Skin epidermis (tissue), 12 donors: Measurements from ENCODE around the gene ZNF468.
"Not testable (repeated sequence)": the region's sequence is repeated elsewhere in the genome, so short reads cannot be mapped to it uniquely, and the experiment has no call there.

Experiments used
- H3K27ac ChIP-seq, 21 experiments: fragments of 200-600 bp; sonication (generic) in 11 of 21; one replicate each; pipeline ENCODE4 v1.5.0; 2020; ENCODE audit warnings: mild to moderate bottlenecking in 3 of 21, inconsistent platforms in 2 of 21, moderate library complexity in 2 of 21
- H3K4me3 ChIP-seq, 7 experiments: fragments of 200-600 bp; sonication (generic) in 2 of 7; one replicate each; pipeline ENCODE4 v1.5.0; 2020; ENCODE audit warnings: inconsistent platforms in 2 of 7, mild to moderate bottlenecking in 2 of 7, moderate library complexity in 1 of 7

ZNF468 gene

GRCh38 chr19:52857378-52858191 is at the start of gene ZNF468:
TSS of gene ZNF468 (minus strand) at chr19:52857619. CDS start at chr19:52854272, 3,347 bp downstream.
- Histone ChIP-seq H3K27ac (peak within 1 kb of the TSS in 20 of 21 experiments; percentile 35 to 87 (median 76)), H3K4me3 (peak within 1 kb of the TSS; percentile 41 to 79 (median 65))

- not testable (repeated sequence) for H3K27ac ChIP-seq, H3K4me3 ChIP-seq
Measured at GRCh38 chr19:52904052-52904780, 46.8 kb upstream of the ZNF468 start.

- no peak overlapping the region for H3K27ac ChIP-seq
- no peak overlapping the region for H3K4me3 ChIP-seq
Measured at GRCh38 chr19:52901842-52902241, 44.4 kb upstream of the ZNF468 start.

- H3K4me3 ChIP-seq: not testable (repeated sequence)
- peak overlapping the region in 1 of 21 experiments; percentile 89 for H3K27ac ChIP-seq
Measured at GRCh38 chr19:52898596-52898995, 41.2 kb upstream of the ZNF468 start.

GRCh38 chr19:52898101-52898500 is 40.7 kb upstream of the ZNF468 start:
- Histone ChIP-seq H3K4me3 (peak overlapping the region in 6 of 7 experiments; percentile 61 to 84 (median 66)), H3K27ac (peak overlapping the region in 16 of 21 experiments; percentile 7 to 93 (median 88))

GRCh38 chr19:52897138-52897935 is 39.9 kb upstream of the ZNF468 start, which contains the start of gene ZNF320:
TSS of gene ZNF320 (minus strand) at chr19:52897635. CDS start at chr19:52890255, 7,380 bp downstream.
- Histone ChIP-seq H3K27ac (peak within 1 kb of the TSS; percentile 2 to 93 (median 86)), H3K4me3 (peak within 1 kb of the TSS; percentile 61 to 84 (median 67))

GRCh38 chr19:52896431-52897137 is 39.2 kb upstream of the ZNF468 start:
- H3K27ac ChIP-seq: peak overlapping the region in 20 of 21 experiments; percentile 63 to 93 (median 86)

GRCh38 chr19:52891336-52891735 is 33.9 kb upstream of the ZNF468 start:
- Histone ChIP-seq H3K4me3 (no peak overlapping the region), H3K27ac (no peak overlapping the region)

More at GRCh38 chr19:52896431-52897137, 39.2 kb upstream of the ZNF468 start:
- H3K4me3 ChIP-seq: peak overlapping the region; percentile 61 to 84 (median 67)

- H3K27ac ChIP-seq: no peak overlapping the region
- no peak overlapping the region for H3K4me3 ChIP-seq
Measured at GRCh38 chr19:52889931-52890330, 32.5 kb upstream of the ZNF468 start.

GRCh38 chr19:52889076-52889475 is 31.7 kb upstream of the ZNF468 start:
- Histone ChIP-seq H3K27ac (no peak overlapping the region), H3K4me3 (no peak overlapping the region)

GRCh38 chr19:52880895-52881389 is 23.5 kb upstream of the ZNF468 start:
- Histone ChIP-seq H3K27ac (no peak overlapping the region), H3K4me3 (no peak overlapping the region)

- H3K27ac ChIP-seq, H3K4me3 ChIP-seq: not testable (repeated sequence)
Measured at GRCh38 chr19:52872996-52873395, 15.6 kb upstream of the ZNF468 start.

GRCh38 chr19:52871466-52871865 is 14.0 kb upstream of the ZNF468 start:
- H3K4me3 ChIP-seq: no peak overlapping the region
- H3K27ac ChIP-seq: no peak overlapping the region

GRCh38 chr19:52868031-52868430 is 10.6 kb upstream of the ZNF468 start:
- not testable (repeated sequence) for H3K4me3 ChIP-seq, H3K27ac ChIP-seq

- peak overlapping the region in 20 of 21 experiments; percentile 35 to 87 (median 76) for H3K27ac ChIP-seq
- H3K4me3 ChIP-seq: peak overlapping the region; percentile 41 to 79 (median 65)
Measured at GRCh38 chr19:52856540-52857377, 660 bp downstream of the ZNF468 start.

- H3K4me3 ChIP-seq, H3K27ac ChIP-seq: not testable (repeated sequence)
Measured at GRCh38 chr19:52847352-52847751, 10.1 kb downstream of the ZNF468 start.

GRCh38 chr19:52840825-52841465 is 16.5 kb downstream of the ZNF468 start:
- not testable (repeated sequence) for H3K27ac ChIP-seq, H3K4me3 ChIP-seq

GRCh38 chr19:52834289-52834688 is 23.1 kb downstream of the ZNF468 start:
- not testable (repeated sequence) for H3K4me3 ChIP-seq

More at GRCh38 chr19:52834289-52834688, 23.1 kb downstream of the ZNF468 start:
- not testable (repeated sequence) for H3K27ac ChIP-seq
